HG03039 (cell line): ENCODE data around the gene POGLUT3.

Experiments
- ATAC-seq: cut with Tn5 transposase; IDR thresholded peaks from one replicate; pipeline ENCODE4 v1.9.1; 2021; ENCODE audit warnings: mild to moderate bottlenecking, moderate library complexity; ENCODE audit not compliant: unreplicated experiment

POGLUT3 gene

DNA sequence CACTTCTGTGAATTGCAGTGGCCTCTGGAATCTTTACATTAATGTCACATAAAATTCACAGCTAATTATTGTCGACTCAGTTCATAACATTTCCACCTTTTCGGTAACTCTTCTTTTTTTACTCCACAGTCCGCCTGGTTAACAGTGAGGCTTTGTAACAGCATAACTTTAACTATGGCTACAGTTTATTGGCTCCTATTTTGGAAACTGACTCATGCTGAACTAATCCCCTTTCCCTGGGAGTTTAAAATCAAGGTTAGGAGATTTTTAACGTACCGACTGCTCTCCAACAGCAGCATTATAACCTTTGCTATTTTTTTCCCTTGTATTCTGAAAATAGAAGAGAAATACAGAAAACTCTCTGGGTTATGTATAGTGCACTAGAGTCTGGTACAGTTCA lies 3.2 kb upstream of the POGLUT3 start:
- ATAC-seq = no peak

DNA sequence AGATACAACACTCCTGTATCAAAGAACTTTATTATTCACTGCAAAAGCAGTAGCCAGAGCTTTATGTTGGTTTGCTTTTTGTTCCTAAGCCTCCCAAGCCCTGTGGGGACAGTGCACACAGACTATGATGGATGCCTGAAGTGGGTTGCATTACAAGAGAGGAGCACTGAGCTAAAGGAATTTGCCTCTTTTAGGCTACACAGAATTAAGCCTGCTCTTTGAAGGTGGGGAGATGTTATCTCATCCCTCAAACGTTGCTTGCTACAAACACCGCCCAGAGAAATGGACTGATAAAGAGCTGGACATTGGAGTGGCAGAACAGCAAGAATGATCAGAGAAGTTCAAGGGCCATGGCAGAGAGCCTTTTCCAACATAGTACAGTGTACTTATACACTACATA lies 2.5 kb upstream of the POGLUT3 start:
- ATAC-seq = no peak

DNA sequence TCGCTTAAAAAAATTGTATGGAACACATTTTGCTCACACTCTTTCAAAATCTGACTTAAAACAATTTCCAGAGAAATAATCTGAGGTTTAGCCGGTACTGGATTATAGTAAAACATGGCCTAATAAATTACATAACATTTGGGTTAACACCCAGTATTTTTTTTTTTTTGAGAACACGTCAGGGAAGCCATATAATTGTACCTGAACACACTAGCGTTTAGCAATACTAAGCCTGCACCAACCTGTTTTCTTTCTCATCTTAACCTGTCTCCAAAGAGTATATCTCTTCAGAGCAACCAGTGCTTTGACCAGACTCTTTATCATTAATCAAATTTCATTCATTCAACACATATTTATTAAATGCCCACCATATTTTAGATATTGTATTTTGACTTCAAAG lies 2.0 kb upstream of the POGLUT3 start:
- no peak for ATAC-seq

DNA sequence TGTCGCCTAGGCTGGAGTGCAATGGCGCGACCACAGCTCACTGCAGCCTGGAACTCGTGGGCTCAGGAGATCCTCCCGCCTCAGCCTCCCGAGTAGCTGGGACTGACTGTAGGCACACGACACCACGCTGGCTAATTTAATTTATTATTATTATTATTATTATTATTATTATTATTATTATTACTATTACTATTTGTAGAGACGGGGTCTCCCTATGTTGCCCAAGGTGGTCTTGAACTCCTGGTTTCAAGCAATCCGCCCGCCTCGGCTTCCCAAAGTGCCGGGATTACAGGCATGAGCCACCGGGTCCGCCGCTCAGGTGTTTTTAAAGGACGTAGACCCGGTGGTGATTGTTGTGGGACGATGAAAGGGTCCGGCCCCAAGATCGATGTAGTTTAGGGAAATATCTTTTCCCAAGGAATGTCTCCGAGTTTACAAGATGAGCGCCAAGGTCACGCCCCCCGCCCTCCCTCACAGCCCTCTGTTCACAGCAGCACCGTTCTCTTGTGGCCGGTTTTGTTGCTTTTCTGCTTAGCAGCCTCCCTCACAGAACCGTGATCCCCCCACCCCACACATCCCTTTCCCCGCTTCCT lies 728 bp upstream of the POGLUT3 start:
- no peak for ATAC-seq

DNA sequence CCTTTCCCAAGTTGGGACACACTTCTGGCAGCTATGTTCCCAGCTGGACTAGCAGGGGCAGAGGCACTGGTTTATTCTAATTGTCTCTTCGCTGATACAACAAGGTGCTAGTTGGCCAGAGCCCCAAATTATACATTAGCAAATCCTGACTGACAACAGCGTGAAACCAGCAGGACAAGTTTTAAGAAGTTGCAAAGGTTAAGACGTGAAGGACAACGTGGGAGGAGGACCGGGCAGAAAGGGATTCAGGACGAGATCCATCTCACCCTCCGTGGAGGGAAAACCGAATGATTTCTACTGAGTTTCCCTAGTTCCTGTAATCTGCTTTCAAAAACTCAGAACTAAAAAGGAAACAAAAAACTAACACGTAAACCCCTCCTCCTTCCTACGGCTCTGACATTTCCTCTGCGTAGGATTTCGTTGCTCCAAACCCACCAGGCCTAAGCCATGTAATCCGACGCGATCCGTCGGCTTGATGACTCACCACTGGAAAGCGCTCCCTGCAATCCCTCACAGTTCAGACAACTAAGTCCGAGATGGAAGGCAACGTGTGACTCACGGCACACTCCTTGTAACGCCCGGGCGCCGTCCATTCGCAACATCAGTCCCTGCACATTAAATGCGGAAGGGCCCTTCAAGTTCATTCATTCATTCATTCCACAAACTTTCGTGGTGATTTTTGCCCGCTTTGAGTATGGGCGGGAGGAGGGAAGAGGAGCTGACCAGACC lies 703 bp downstream of the POGLUT3 start:
- peak; percentile 59 for ATAC-seq

DNA sequence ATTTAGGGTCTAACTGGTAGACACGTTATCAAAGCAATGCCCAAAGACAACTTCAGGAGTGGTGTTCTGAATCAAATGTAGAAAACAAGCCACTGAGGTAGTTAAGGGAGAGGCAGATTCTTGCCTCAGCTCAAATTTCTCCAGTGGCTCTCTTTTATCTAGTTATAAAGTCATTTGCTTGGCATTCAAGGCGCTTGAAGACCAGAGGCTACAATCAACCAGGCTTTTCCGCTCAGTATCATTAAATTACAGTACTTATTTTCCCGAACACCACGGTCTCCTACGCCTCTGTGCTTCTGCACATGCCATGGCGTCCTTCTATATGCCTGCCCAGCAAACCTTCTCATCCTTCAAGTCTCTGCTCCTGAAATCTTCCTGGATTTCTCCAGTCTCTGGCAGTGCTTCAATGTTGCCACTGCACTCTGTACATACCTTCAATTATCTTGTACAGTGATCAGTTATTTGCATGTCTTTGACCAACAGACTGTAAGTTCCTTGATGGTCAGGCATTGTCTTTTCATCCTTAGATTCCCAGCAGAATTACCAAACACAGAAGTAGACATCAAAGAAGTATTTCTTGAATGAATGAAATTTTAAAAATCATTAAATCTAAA lies 1.4 kb downstream of the POGLUT3 start:
- no peak for ATAC-seq

DNA sequence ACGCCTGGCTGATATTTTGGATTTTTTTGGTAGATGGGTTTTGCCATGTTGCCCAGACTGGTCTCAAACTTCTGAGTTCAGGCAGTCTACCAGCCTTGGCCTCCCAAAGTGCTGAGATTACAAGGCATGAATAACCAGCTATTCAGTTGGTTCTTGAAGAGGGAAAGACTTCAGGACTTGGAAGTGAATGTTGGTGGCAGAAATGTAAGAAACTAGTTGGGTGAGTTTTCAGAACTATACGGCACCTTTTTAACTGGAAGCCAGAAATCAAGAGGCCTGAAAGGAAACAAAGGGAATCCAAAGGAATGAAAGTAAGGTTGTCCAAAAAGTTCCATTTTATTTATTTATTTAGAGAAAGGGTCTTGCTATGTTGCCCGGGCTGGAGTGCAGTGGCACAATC lies 2.9 kb downstream of the POGLUT3 start:
- ATAC-seq = no peak

DNA sequence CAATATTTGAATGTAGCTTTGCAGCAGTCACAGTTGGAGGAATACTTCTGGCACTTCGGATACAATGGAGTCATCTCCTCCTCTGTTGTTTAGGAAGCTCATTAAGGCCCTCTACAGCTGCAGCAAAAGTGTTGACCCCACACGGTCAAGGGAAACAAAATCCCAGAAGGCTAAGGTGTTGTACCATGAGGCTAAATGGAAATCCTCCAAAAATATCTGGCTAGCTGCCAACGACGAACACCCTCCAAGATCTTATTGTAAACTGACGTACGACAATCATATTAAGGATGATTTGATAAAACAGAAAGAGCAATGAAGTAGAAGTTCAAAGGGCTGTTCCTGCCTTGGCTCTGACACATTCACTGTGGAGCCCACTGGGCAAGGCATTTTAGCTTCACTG lies 4.0 kb downstream of the POGLUT3 start:
- no peak for ATAC-seq

DNA sequence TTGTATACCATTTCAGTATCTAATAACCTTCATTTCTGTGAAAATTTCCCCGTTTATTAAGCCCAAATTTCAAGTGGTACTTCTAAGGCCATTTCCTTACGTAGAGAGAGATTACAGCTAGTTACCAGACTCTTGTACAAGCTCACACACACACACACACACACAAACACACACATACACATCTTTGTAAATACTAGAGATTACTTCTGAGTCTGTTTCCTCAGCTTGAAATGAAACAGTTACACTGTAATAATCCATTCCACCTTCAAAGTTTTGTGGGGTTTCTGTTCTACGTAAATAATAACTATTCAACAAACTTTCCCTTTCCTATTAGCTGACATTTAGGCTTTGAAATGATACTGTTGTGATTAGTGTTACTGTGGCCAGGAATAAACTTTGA lies 6.2 kb downstream of the POGLUT3 start:
- no peak for ATAC-seq

DNA sequence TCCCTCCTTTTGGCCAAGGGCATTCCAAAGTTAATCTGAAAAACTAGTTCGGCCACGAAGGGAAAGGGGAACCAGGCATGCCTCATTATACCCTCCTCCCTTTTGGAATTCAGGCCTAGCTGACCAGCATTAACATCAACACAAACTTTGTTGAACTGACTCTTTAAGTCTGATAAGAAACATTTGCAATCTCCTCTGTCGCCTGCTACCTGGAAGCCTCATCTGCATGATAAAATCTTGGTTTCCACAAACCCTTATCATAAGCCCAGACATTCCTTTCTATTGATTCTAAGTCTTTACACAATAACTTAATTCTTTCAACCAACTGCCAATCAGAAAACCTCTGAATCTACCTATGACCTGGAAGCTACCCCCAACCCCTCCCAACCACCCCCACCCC lies 11.4 kb downstream of the POGLUT3 start:
- ATAC-seq = no peak

DNA sequence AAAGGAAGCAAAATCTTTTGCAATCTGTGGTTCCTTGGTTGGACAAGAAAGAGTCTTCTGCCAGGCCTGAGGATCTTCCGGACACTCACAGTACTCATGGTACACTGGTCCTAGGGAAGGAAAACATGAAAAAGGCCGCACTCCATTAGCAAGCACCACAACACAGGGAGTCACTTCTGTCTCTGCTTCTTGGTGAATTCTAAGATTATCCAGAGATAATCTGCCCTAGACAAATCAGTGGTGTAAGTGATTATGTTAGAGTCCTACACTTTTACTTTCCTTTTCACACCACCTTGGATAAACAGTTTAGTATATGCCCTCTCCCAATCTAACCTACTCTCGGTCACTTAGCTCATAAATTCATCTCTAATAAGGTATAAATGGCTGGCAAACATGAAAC lies 11.9 kb downstream of the POGLUT3 start:
- ATAC-seq = no peak

DNA sequence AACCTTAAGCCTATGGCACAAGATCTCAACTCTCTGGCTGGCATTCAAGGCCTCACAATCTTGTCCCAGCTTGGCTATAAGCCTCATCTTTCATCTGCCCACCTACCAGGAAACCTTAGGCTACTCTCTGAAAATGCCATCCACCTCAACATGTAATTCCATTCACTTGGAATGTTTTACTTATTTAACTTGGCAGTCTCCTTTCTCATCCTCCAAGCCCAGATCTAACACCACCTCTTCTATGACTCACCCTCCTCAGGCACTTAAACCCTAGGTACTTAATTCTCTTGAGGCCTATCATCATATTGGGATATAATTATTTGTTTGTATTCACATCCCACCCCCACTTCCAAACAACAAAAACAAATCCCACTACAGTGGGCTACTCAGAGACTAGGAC lies 15.0 kb downstream of the POGLUT3 start:
- ATAC-seq = no peak

DNA sequence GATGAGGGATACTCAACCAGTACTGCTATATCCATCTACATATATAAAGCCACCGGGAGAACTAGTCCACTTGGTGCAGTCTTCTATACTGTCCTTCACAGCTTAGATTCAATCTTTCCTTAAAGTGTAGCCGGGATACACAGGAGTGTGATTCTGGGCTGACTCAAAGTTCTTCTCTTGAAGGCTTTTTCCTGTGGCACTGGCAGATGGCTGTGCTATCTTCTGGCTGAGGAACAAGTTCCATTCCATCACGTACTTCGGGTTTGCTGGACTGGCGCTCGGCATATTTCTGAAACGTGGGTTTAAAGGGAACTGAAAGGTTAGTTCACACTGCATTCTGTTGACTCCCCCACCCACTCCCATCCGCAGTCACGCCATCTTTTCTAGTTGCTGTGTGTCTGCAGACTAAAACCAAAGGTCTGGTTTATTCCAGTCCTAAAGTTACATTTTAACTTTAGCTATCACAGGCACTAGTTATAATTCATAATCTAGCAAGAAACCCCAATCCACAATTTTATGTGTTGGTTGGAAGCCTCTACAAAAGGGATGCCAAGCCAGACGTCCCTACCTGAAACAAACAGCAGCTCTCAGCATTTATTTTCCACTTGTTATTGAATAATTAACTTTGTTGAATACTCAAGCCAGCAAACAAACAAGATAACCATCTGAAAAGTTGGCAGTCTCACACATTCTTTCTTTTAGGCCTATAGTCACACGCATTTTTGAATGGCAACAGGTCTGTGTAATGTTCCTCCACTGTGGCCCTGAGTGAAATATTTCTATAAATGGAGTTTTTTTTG lies 23.3 kb downstream of the POGLUT3 start:
- ATAC-seq = no peak

DNA sequence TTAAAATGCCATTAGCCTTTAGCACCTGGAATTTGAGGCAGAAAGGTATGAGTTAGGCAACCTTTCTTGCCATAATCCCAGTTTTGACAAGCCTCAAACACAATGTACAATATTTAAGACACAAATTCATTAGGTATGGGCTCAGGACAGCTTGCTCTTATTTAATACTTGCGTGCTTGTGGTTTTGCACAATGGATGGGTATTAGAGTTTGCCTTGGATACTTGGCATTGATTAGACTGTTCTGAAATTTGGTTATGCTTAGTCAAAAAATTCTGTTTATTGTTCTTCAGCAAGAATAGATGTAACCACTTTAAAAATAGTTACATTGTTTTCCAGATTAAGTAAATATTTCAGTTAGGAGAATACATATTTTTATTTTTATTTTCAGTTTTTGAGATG lies 25.5 kb downstream of the POGLUT3 start:
- ATAC-seq = no peak

DNA sequence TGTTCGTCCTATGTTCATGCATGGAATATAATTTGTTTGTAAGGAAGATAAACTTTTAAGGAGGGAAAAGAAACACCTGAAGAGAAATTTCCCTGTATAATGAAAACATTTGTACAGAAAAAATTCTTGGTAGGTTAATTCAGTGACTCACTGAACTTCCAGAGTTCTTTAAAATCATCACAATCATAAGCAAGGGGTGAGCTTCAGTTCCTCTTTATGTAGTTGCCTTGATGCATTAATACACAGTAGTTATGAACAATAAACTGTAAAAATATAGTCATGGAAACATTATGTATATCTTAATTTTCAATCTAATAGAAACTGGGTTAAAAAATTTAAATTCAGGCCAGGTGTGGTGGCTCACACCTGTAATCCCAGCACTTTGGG lies 29.7 kb downstream of the POGLUT3 start:
- no peak for ATAC-seq

DNA sequence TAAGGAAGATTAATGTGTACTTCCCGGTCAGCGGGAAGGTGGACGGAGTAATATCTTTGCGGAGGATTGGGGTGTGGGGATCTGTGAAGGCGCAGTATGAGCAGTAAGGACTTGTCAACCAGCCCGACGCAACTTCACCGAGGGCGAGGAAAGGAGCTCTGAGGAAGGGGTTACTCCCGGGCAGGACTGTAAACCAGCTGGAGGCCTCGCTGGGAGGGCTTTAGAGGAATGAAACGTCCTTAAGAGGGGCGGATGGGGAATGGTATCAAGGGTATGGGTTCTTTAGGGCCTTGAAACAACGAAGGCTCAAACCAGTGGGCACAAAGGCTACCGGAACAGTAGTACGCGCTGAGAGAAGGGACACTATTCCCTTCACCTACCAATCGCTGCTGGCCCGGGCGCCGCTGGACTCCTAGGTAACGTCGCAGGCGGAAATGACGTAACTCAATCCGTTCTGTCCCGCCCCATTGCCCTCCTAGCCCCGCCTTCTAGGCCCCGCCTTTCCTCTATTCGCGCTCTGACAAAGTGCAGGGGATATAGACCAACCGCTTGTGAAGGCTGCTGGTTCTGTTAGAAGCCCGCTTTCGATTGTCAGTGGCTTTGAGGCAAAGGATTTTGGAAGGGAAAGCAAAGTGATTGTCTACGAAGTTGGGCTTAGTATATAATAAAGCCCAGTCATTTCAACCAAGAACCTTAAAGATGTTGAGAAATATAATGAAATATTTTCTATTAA lies 30.9 kb downstream of the POGLUT3 start, which contains the start of gene C11orf65:
C11orf65 (minus strand) TSS at position 439 of the 733 bp plus-strand sequence. CDS start 5,970 bp downstream, outside the sequence.
- ATAC-seq = peak; percentile 99

DNA sequence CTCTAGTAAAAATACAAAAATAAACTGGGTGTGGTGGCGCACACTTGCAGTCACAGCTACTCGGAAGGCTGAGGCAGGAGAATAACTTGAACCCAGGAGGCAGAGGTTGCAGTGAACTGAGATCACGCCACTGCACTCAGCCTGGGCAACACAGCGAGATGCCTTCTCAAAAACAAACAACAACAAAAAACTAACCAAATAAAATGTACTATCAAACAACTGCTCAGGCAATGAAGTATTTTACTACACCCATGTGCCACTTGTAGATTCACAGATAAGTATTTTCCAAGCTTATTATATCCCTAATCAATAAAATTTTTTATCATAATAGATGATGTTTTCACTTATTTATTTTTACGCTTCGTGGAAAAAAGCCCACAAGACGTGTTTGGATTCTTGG lies 31.8 kb downstream of the POGLUT3 start:
- ATAC-seq = no peak

DNA sequence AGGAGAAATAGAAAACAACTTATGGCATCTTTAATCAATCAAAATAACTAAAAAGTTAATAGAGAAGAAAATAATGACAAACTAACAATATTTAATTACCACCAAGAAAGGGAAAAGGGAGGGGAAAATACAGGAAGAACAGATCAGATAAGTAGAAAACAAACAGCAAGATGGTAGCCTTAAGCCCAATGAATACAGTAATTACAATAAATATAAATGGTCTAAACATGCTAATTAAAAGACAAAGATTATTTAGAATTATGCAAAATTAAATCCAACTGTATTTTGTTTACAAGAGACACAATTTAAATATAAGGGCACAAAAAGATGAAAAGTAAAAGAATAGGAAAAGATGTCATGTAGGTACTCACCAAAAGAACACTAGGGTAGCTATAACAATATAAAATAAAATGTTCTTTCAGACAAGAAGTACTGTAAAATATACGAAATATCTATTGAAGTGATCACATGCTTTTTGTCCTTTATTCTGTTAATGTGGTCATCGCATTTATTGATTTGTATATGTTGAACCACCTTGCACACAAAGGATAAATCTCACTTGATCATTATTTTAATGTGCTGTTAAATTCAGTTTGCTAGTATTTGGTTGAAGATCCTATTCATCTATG lies 44.9 kb downstream of the POGLUT3 start:
- no peak for ATAC-seq
